Measurements from ENCODE around the gene CDPF1. TPM values are rescaled to one million over a fixed set of nuclear protein-coding genes. Genes with fewer than 3 reads are reported as not detected.

The CDPF1 gene
- total RNA-seq, 1 donor from 2014 or later, result 9.8 TPM

DNA sequence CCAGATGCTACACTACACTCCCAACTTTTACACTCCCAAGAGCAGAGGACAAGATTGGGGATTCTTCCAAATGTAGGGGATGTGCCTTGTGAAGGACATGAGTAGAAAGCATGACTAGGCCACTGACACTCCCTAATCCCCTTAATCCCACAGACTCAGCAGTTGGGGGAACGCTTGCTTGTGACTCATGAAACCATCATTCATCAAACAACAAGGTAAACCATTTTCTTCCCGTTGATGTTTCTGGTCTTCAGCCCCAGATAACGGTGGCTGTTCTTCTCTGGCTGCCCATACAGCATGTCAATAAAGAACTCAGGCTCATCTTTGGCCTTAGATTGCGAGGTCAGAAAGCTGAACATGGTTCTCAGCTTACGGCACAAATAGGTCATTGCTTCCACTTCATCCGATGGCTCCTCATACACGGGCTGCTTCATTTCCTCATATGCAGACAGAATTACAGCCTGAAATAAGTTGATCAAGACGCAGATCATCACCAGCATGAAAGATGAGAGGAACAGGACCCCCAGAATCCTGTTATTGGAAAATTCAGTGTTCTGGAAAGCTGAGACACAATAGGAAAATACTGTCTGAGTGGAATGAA is 6.4 kb upstream of the CDPF1 start:
- DNase-seq (ENCODE audit: low spot score), result no peak

DNA sequence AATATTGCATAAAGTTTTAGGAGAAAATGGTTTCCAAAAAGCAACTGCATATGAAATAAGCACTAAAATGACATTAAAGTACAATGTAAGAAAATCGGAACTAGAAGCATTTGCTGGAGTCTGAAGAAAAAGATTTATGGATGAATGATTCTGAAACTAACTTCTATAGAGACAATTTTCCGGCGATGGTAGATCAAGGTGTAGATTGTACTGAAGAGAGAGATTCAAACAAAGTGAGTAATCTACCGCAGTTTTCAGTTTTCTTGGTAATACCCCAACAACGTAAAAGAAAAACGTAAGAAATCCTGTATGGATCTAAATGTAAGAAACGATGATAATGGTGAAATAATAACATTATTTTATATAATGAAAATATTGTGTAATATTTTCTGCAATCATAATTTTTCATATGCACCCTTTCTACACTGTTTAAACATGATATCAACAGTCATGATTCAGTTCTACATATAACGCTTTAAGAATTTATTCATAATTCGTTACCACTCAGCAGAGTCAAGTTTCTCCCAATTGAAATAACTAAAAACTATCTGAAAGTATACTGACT is 1.8 kb upstream of the CDPF1 start:
- DNase-seq (ENCODE audit: low spot score), result no peak

DNA sequence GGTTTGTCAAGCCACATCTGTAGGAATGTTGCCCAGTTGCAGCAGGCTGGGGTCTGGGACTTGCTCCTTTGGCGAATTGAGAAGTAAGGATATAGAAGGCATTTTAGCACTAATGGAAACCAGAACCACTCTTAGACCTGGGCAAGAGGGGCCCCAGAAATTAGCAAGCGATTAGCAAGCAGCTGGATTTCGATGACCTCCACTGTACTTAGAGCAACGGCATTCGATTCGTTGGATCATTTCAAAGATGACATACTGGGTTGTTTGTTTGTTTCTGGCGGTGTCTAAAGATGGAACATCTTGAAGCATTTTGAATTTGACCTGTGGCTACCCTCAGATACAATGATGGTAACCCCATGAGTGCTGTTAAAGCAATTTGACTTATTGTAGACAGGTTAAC is 1.2 kb upstream of the CDPF1 start:
- DNase-seq (ENCODE audit: low spot score), result no peak

DNA sequence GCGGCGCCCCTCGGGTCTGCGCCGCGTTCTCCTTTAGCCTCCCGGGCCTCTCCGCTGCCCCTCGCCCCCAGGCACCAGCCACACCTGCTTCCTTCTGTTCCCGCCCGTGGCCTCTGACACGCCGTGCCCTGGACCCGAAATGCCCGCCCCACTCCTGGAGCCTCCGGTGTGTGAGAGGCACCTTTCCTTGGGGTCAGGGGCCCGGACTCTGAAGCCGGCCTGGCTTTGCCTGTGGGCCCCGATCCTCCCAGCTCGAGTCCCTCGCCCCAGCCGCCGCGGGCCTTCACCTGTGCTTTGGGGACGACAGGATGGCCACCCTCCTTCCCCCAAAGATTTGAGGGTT is 661 bp upstream of the CDPF1 start:
- DNase-seq (ENCODE audit: low spot score), result no peak

DNA sequence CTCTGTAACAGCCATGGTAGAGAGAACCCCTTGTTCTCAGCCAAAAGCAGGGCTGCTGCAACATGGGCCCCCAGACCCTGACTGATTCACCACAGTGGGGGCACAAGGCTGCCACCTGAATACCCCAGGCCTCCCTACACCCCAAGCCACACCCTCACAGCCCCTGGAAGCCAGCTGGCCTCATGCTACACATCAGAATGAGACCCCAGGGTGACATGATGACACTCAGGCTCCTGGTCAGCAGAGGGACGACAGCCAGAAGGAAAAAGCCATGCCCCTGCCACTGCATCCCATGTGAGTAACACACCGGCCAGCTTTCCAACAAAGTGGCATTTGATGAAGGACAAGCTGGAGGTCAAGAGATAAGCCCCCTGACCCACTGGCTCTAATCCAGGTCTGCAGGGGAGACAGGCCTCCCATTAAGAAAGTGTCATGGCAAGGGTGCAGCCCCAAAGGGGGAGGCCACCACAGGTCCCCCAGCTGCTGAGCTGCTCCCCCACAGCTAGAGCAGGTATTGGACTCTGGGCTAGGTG is 2.6 kb downstream of the CDPF1 start:
- no peak for DNase-seq (ENCODE audit: low spot score)

DNA sequence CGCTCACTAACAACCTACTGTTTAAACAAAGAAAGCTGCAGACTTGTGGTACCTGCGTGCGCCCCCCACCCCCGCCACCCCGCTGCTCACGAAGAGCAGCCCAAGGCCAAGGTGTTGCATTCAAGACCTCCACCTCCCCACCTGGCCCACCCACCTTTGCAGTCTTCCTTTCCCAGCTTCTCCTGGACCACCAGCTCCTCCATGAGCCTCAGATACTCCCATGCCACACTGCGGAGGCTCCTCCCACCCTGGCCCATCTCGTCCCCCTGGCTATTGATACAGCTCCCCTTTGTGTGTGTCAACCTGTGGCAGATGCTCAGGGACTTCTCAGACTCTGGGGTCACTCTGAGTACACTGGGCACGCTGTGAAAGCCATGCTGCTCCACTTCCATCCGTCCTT is 3.9 kb downstream of the CDPF1 start:
- DNase-seq (ENCODE audit: low spot score), result no peak

DNA sequence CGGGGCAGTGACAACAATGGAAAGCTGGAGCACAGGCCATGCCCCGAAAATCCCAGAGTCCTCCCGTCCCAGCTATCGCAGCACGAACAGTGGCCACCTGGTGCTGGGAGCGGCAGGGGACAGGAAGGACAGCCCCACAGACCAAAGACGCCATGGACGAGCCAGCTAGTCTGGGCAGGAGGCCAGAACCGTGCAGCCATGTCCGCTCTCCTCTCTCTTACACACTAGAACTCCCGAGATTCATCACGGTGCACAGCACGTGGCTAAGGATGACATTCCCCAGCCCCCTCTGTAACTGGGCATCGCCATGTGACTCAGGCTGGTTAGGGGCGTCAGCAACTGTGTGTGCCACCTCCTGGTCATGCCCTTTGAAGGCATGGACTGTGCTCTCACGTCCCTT is 4.6 kb downstream of the CDPF1 start:
- DNase-seq (ENCODE audit: low spot score), result no peak

DNA sequence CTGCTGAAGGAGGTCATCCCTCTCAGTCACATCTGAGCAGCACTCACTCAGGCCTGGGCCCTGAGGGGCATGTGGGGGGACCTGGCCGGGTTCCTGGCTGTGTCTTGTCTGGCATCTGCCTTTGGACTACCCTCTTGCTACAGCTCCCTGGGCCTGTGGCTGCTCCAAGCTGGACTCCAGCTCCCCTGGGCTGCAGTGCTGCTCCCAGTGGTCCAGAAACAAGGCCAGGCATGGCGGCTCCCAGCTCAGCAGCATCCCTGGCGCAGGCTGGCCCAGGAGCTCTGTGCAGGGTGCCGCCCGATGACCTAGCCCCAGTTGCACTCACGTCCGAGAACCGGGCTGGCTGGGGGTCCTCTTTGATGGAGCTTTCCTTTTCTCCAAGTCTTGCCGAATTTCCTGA is 5.3 kb downstream of the CDPF1 start:
- no peak for DNase-seq (ENCODE audit: low spot score)

DNA sequence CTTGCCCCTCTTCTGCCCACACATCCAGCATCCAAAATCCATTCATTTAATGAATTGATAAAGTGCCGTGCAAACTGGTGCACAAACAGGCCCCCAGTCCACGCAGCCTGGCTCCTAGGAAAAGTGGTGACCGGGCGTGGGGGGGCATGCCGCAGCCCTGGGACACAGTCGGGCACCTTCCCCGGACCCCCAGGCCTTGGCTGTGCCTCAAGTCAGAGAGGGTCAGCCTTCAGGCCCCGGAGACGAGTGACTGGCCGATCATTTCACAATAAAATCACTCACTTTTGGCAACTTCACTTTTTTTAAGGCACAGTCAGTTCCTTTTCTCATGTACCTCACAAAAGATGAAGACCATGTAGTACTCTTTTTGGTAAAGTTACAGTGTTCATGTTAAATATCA is 8.0 kb downstream of the CDPF1 start:
- no peak for DNase-seq (ENCODE audit: low spot score)

DNA sequence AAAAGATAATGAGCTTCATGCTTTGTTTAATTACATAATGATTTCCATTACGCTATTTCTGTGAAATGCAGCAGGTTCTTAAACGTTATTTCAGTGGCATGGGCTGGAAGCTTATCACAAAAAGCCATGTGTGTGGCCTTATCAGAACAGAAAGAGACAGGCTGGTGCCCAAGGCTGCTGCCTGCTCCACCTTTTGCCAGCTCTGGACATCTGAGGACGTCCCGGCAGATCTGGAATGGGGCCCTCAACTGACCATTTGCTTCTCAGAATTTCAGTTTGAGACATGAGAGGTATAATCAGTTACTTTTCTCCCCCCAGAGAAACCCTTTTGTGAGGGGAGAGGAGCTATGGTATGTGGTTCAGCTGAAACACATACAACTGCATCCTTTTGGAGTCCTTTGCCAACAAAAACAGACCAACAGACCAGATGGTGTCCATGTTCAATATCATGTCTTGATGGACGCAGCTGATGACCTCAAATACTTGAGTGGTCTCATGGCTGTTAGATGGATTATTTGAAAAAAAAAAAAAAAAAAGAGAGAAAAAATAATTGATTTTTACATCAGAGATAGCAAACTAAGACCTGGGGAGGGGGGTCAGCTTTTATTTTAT is 8.6 kb downstream of the CDPF1 start:
- DNase-seq (ENCODE audit: low spot score), result no peak

DNA sequence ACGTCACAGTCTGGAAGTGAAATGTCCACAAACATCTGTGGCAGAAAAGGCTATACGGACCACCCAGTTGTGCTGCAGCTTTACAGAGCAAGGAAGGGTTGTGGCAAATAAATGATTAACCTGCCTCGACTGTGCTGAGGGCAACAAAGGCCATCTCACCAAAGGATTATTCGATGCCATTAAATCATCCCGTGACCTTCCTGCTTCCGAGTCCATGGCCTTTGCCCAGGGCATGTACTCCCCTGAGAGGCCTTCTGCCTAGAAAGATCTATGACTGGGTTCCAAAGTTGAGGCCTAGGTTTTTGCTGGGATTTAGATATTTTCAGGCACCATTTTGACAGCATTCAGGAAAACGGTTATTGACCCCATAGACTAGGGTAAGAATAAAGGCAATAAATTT is 9.2 kb downstream of the CDPF1 start:
- DNase-seq (ENCODE audit: low spot score), result no peak

DNA sequence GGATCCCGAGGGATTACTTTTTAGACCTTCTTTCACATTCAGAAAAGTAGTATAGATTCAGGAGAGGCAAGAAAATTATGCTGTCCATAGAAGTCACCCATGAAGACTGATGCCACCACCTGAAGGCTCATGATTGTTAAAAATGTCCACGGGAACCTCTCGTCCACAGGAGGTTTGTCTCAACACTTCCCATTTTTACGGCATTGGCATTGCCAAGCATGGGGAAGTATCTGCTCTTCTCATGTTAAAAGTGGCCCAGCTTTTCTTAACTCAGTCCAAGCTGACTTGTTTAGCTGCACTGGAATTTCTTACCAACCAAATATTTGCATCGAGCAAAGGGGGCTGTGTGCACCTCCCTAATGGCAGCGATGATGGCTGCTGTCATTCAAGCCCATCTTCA is 9.6 kb downstream of the CDPF1 start:
- DNase-seq (ENCODE audit: low spot score), result no peak

DNA sequence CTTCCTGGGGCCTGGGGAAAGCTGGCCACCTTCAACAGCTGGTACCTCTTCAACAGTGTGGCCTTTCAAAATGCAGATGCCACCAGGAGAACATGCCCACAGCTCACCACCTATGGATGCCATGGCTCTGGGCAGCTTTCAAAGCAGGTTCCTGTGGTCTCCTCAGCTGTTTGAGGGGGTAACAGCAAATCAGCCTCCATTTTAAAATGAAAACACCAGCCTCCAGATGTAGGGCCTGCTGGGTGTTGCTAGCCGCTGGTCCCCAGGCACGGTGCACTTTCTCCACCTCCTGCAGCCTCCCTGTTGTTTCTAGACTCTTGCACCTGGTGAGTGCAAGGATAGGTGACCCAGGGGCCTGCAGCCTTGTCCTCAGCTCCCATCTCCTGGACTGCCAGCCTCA is 10.0 kb downstream of the CDPF1 start:
- no peak for DNase-seq (ENCODE audit: low spot score)

DNA sequence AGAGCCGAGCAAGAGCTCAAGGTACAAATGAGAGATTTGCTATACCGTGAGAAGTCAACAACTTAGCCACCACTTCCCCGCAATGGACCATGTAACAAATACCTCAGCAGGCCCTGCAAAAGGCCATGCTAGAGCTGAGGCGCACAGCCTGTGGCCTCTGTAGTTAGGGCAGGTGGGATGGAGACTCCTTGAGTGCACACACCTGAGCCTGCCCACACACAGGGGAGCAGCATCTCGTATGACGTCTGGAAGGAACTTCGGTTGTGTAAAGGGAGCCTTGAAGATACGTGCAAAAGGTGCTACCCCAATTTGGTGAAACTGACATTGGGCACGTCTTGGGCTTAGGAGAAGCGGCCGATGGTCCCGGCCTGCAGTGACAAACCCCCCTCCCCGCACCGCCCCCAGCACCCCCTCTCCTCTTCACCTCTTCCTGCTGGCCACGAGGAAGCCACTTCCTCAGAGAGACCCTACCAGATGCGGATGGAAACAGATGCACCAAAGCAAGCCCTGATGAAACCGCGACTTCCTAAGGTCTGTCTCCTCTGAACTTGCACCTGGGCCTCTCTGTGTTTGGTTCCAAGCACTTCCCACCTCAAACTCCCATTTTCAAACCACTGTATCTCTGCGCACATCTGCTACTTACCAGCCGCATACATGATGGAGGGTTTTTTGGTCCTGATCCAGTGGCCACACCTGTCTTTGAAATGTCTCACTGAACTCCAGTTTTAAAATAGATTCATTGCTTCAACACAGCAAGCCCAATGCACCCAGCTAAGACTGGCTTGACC is 10.6 kb downstream of the CDPF1 start:
- no peak for DNase-seq (ENCODE audit: low spot score)

DNA sequence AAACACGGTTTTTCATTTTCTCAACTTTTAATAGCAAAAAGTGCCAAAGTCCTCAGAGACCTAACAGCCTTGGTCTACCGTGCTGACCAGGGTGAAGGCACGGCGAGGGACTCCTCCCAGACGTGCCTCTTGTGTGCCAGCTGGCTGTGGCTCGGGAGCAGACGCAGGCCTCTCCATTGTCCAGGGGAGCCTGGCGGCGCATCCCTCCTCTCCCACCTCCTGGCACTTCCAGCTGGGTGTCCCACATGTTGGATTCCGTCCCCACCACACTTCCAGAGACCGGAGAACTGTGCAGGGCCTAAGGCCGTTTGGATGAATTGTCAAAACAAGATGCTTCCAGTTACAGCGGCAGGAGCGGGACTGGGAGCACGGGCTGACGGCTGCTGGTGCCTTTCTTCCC is 11.6 kb downstream of the CDPF1 start:
- DNase-seq (ENCODE audit: low spot score), result no peak

DNA sequence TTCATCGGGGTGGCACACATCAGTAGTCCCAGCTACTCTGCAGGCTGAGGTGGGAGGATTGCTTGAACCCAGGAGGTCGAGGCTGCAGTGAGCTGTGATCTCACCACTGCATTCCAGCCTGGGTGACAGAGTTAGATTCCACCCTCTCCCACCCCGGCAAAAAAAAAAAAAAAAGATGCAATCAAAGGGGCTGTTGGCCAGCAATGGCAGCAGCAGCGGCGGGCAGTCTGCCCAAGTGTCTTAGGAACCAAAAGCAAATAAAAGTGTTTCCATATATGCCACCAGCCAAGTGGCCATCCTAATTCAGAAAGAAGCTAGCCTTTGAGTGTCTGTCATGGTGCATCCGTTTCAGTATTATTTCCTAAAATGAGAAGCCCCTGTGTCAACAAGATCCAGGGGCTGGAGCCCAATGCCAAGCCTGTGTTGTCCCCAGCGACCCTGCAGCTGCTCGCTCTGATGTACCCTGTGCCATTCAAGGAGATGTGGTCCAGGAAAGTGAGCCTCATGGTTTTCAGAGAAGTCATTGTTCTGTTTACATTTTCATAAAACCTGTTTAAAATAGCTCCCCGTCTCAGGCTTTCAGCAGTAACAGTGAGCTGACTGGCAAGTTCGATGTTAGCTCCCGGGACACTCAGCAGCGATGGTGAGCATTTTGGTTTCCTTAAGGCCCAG is 12.5 kb downstream of the CDPF1 start:
- no peak for DNase-seq (ENCODE audit: low spot score)

DNA sequence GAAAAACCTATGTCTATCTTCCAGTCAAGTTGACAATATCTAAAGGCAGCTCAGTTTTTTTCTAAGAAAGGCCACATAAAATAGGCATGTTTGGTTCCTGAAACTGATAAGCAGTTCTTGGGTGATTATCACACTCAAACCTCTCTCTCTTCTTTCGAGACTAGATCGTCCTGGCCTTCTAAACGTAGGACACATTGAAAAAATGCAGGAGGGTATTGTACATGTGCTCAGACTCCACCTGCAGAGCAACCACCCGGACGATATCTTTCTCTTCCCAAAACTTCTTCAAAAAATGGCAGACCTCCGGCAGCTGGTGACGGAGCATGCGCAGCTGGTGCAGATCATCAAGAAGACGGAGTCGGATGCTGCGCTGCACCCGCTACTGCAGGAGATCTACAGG is 15.1 kb downstream of the CDPF1 start:
- DNase-seq (ENCODE audit: low spot score), result no peak

DNA sequence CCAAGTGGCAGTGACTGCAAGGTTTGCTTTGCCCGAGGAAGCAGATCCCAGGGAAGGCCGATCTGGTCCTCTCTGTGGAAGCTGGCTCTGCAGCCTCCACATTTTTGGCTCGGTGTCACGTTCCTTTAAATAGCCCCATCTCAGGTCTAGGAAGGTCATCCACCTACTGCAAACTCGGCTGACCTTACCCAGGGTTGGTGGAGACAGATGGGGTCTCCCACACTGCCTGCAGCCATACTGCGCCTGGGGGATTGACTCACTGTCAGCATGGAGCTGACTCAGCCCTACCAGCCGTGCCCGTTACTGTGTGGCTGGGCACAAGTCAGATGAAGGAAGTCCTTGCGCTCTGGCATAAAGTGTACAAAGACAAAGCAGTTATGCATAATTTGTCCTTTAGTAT is 16.9 kb downstream of the CDPF1 start:
- no peak for DNase-seq (ENCODE audit: low spot score)

DNA sequence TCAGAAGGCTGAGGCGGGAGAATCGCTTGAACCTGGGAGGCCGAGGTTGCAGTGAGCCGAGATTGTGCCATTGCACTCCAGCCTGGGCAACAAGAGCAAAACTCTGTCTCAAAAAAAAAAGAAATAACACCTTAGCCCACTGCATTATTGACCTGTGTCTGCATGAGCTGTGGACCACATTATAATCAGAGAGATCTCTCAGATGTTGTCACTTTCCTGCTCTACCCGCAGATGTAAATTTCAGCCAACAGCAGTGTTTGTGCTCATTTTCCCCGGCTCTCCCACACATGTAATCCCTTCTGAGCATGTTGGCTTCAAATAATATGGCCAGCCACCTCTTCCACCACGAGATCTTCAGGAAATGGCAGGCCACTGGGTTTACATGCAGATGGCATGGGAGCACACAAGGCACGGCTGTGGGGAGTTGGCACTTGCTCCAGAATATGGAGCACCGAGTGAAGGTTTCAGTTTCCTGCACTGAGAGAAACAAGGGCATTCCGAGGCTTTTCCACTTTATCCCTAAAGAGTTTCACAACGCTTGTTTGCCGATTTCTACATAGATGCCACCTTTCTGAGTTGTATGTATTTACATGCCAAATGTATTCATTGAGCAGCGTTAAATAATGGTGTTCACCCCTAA is 19.7 kb downstream of the CDPF1 start:
- no peak for DNase-seq (ENCODE audit: low spot score)

DNA sequence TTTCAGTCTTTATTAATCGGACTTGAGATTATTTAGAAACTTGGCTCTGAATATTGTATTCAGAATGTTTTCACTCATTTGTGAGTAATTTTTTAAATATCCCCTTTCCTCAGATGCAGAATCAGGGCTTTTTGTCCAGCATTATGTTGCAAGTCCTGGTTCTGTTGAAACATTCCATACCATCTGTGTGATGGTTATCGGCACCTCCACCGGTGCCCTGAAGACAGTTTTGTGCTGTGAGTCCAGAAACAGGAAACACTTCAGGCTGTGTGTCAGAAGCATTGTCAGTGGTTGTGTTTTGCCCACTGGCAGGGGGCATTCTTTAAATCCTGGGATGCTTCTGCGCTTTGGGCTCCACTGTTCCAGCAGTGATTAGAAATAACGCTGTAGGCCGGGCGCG is 20.4 kb downstream of the CDPF1 start:
- DNase-seq (ENCODE audit: low spot score), result no peak

DNA sequence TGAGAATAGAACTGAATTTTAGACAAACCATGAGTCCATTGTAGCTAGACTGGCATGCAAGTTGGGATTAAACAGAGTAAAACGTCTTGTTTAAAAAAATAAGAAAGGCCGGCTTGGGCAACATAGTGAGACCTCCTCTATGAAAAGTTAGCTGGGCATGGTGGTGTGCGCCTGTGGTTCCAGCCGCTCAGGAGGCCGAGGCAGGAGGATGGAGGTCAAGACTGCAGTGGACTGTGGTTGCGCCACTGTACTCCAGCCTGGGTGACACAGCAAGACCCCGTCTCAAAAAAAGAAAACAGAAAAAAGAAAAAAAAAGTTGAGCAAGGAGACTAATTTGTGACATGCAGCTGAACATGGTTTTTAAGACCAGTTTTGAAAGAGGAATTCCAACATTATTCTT is 23.5 kb downstream of the CDPF1 start:
- no peak for DNase-seq (ENCODE audit: low spot score)

DNA sequence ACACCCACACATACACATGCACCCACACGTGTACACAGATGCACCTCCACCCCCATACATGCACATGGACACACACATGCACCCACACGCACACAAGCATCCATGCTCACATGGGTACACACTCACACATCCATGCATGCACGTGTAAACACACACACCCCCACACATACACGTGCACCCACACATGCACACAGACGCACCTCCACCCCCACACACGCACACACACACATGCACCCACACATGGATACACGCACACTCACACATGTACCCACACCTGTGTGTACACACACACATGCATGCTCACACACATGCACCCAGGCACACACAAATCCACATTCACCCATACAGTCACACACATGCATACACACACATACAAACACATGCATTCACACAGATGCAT is 24.5 kb downstream of the CDPF1 start:
- DNase-seq (ENCODE audit: low spot score), result no peak

Data from ureter (tissue), 1 donor.